ENCODE measurements around the gene TIAM2.
"Not testable (repeated sequence)": the region's sequence is repeated elsewhere in the genome, so short reads cannot be mapped to it uniquely, and the experiment has no call there.

The TIAM2 gene

DNA sequence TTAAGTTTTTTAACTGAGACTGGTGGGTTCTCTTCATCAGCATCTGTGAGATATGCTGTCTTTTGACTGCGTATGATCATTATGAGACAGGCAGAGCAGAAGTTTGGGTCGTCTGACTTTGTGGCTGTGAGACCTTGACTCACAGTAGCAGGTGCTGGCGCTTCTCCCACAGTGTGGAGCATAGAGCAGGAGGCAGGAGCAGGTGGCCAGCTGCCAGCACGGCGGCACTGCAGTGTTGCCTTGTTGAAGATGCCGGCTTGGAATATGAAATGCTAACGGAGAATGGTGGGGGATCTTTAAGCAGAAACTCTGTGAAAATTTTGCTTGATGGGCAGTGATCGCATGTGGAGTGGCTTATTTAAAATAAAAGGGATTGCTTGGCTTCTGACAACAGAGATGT lies 105.0 kb downstream of the TIAM2 start:
- DNase-seq (ENCODE audit: low read depth in 3 of 3): no peak

- no peak for DNase-seq (ENCODE audit: low read depth in 3 of 3)
Measured at GRCh38 chr6:155100591-155100990, 105.5 kb downstream of the TIAM2 start.

GRCh38 chr6:155103083-155103645 lies 108.0 kb downstream of the TIAM2 start:
- DNase-seq (ENCODE audit: low read depth in 3 of 3): not testable (repeated sequence)

GRCh38 chr6:155103816-155104366 lies 108.8 kb downstream of the TIAM2 start:
- peak in 1 of 3 experiments; percentile 16 for DNase-seq (ENCODE audit: low read depth in 3 of 3)

- no peak for DNase-seq (ENCODE audit: low read depth in 3 of 3)
Measured at GRCh38 chr6:155106456-155107115, 111.5 kb downstream of the TIAM2 start.

DNA sequence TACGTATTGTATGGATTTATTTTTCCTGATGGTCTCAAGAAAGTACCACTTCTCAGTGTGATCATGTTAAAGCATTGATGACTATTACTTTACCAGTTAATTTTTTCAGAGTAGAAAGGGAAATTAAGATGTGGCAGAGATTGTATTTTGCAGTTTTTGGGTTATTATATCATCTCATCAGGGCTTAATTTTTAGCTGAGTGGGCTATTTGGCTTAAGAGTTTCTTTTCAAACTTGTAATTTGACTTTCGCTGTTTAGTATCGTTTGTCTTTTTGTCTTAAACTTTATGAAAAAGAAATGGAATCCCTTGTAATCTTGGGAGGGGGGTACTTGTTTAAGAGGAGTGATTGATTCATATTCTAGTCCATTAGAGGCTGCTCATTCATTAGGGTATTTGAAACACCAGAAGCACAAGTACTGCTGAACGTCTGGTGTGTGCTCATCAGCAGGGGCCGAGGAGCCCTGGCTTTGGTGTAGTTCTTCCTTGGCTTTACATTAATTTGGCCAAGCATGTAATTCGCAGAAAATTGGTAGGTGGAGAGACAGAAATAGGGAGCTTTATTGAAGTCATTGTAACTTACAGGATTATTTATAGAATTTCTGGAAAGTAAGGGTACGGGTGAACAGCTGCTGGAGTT lies 112.4 kb downstream of the TIAM2 start:
- DNase-seq (ENCODE audit: low read depth in 3 of 3): no peak

DNA sequence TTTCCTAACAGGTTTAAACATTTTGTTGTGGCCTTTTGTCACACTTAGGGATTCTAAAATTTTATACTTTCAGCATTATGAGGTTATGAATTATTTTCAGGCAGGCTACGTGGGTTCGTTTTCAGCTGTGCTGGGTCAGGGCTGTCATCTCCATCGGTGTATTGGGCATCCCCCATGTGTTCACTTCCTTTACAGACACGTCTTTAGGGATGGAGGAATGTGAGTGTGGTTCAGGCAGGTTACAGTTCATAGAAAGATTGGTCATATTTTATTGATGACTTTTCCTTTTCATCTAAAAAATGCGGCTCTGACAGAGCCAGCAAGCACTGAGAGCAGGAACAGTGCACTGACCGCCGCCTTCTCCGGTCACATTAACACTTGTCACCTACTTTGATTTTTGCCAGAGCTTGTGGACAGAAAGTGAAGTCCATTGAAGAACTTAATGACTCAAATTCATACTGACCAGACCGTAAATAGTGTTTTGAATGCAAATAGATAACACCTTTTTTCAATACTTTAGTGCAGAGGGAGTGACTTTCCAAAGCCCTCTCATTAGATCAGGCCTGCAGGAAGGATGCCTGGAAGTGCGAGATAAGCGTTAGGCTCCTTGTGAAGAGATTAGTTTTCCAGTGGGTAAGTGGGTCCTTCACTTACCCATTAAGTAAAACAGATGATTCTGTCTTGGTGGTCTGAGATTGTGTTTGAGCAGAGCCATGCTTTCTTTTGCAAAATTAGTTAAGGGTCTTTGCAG lies 113.1 kb downstream of the TIAM2 start:
- no peak for DNase-seq (ENCODE audit: low read depth in 3 of 3)

DNA sequence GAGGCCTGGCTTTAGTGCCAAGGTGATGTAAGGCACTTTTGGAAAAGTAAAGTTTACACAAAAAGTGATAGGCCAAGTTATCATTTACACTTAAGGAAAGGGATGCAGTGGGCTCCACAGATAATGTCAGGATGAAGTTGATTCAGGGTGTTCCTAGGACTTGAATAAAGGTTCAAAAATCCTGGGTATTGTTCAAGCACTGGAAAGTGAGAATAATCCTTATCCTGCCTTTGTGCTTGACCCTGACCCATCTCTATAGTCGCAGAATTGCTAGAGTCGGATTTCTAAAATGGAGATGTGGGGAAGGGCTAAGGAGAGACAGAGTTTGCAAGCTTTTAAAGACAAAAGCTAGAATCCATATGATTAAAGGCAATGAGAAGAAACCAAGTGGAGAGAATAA lies 115.6 kb downstream of the TIAM2 start:
- no peak for DNase-seq (ENCODE audit: low read depth in 3 of 3)

DNA sequence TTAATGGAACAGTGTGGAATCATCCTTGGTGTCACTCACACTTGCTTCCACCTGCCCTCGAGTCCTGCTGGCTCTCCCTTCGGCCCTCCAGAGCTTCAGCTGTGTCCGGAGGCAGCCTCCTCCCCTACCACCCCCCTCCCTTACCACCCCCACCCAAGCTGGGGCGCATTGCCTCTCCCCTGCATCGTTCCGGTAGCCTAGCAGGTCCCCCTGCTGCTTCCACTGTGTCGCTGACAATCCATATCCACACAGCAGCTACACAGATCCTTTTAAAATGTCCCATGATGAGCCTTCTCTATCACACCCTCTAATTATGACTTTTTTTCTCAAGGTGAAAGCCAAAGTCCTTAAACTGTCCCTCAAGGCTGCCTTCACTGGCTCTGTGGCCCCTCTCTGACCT lies 117.6 kb downstream of the TIAM2 start:
- no peak for DNase-seq (ENCODE audit: low read depth in 3 of 3)

- no peak for DNase-seq (ENCODE audit: low read depth in 3 of 3)
Measured at GRCh38 chr6:155115893-155116570, 120.9 kb downstream of the TIAM2 start.

DNA sequence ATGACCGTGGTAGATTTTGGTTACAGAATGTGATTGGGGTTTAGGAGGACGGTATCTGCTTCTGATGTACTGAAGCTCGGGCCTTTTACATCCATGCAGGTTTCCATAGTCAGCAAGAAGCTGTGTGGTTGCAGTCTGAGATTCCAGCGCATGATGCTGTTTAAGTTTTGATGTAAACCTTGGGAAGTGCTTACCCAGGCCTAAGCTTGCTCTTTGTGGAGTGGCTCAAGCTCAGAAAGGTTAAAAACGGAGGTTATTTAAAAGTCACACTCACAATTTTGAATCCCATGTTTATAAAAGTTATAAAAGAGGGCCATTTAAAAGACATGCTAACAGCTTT lies 121.4 kb downstream of the TIAM2 start:
- DNase-seq (ENCODE audit: low read depth in 3 of 3): no peak

DNA sequence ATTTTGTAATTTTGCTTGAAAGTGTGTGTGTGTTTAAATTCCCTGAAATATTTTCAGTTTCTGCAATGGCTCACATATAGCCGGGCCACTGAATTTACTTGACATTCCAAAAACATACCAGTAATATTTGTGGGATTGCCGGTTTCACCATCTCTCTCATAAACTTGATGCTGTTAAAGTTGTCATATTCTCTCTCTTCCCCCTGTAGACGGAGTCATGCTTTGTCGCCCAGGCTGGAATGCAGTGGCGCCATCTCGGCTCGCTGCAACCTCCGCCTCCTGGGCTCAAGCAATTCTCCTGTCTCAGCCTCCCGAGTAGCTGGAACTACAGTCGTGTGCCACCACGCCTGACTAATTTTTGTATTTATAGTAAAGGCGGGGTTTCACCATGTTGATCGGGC lies 122.1 kb downstream of the TIAM2 start:
- no peak for DNase-seq (ENCODE audit: low read depth in 3 of 3)

DNA sequence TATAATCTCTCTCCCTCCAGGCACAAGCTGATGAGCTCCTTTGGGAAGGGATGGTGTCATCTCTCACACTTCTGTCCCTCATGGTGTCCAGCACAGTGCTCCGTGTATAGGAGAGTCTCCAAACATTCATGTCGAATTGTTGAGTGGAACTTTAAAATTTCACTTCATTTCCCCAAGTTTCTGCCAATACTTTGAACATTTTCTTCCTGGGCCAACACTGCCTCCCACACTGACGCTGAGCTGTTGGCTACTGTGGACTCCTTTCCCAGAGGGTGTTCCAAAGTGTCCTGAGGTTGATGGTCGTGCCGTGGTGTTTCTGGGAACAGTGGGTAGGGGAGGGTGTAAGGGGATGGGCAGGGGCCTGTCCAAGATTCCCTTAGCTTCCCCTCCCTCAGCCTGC lies 122.7 kb downstream of the TIAM2 start:
- DNase-seq (ENCODE audit: low read depth in 3 of 3): no peak

DNA sequence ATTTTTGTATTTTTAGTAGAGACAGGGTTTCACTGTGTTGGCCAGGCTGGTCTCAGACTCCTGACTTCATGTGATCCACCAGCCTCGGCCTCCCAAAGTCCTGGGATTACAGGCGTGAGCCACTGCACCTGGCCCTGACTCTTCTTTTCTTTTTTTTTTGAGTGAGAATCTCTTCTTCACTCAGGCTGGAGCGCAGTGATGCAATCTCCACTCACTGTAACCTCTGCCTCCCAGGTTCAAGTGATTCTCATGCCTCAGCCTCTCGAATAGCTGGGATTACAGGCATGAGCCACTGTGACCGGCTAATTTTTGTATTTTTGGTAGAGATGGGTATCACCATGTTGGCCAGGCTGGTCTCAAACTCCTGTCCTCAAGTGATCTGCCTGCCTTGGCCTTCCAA lies 124.1 kb downstream of the TIAM2 start:
- not testable (repeated sequence) for DNase-seq (ENCODE audit: low read depth in 3 of 3)

DNA sequence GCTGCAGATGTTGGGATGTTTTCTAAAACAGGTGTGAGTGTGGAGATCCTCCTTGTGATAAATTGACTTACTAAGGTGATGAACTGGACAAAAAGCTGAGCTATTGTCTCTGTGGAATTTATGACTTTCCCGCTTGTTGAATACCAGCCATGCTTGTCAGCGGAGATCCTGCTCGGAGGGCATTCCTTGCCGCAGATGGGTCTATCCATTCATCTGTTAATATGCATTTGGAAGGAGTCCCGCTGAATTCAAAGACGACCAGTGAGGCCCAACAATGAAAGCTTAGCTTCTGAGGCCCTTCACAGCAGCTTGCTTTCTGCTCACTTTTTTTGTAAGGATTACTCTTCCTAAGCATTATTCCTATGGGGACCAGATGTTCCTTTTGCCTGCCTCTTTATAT lies 124.9 kb downstream of the TIAM2 start:
- DNase-seq (ENCODE audit: low read depth in 3 of 3): no peak

- no peak for DNase-seq (ENCODE audit: low read depth in 3 of 3)
Measured at GRCh38 chr6:155121294-155121693, 126.2 kb downstream of the TIAM2 start.

DNA sequence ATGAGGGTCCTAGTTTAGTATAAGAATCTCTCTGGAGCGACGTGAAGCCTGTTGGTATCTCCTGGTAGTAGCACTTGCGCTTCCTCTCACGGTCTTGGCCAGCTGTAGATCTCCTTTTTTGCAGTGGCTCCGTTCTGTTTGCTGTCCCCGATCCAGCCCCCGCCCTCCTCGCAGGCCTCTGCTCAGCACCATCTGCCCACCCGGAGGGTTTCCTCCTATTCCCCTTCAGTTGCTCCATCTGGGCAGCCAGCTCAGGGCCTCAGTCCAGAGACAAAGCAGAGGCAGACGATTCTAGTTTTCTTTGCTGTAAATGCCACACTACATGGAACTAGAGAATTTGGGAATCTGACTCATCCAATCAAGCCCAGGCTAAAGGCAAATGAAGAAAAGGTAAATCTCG lies 126.6 kb downstream of the TIAM2 start:
- no peak for DNase-seq (ENCODE audit: low read depth in 3 of 3)

DNA sequence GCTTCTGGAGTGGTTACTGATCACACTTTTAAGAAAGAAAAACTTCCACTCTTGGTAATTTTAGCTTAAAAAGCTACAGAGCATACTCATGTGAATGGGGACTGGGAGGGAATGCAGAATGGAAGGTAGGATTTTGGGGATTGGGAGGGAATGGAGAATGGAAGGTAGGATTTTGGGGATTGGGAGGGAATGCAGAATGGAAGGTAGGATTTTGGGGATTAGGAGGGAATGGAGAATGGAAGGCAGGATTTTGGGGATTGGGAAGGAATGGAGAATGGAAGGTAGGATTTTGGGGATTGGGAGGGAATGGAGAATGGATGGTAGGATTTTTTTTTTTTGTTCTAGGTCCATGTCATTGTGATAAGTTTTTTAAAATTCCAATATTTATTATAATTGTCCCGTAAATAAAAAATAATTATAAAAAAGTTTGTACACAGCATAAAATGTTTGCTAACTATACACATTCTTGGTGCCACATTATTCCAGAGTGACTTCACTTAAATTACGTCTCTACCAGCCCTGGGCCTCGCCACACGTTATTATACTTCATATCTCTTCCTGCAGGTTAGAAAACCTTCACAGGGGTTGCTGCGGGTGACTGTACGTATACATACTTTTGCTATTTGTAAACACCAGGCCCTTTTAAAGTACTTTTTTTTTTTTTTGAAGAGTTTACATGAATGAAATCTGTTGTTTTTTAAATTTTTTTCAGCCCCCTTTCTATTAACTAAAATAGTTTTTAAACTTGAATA lies 127.3 kb downstream of the TIAM2 start:
- DNase-seq (ENCODE audit: low read depth in 3 of 3): no peak

GRCh38 chr6:155123520-155123919 lies 128.4 kb downstream of the TIAM2 start:
- DNase-seq (ENCODE audit: low read depth in 3 of 3): no peak

GRCh38 chr6:155125906-155126305 lies 130.8 kb downstream of the TIAM2 start:
- no peak for DNase-seq (ENCODE audit: low read depth in 3 of 3)
